PFSK-1 (cell line): ENCODE results near the gene BSDC1.
A peak's percentile ranks its signal among the peaks of the same experiment; 100 is the strongest.

Experiments
- FOXP2 ChIP-seq: optimal IDR thresholded peaks from 2 replicates; pipeline ENCODE3; 2011; ENCODE audit warnings: borderline replicate concordance, control low read depth, inconsistent platforms; ENCODE audit not compliant: insufficient read depth; ENCODE audit errors: extremely low read length, extremely low read depth
- POLR2AphosphoS5 ChIP-seq: IDR thresholded peaks from 2 replicates; pipeline ENCODE4 v1.6.1; 2012; ENCODE audit warnings: low read depth, mild to moderate bottlenecking, control low read depth, low read length, moderate library complexity
- REST ChIP-seq, 2 experiments: IDR thresholded peaks; 2 replicates each; pipeline versions ENCODE4 v1.6.1 to v1.8.0; 2011 to 2012; ENCODE audit warnings: low read depth in 2 of 2, low read length in 2 of 2, control low read depth in 1 of 2, inconsistent platforms in 1 of 2, mild to moderate bottlenecking in 1 of 2, moderate library complexity in 1 of 2; ENCODE audit not compliant: insufficient read depth in 1 of 2
- SIN3A ChIP-seq: IDR thresholded peaks from 2 replicates; pipeline ENCODE4 v1.6.1; 2012; ENCODE audit warnings: mild to moderate bottlenecking, low read length, moderate library complexity, borderline replicate concordance; ENCODE audit not compliant: insufficient read depth
- TAF1 ChIP-seq: IDR thresholded peaks from 2 replicates; pipeline ENCODE4 v1.6.1; 2012; ENCODE audit warnings: low read length, control low read depth, borderline replicate concordance; ENCODE audit not compliant: insufficient read depth

- TF ChIP-seq FOXP2 (peak; percentile 63), POLR2AphosphoS5 (peak; percentile 85), REST (IDR thresholded peaks at IDR 0.05; ENCODE audit: insufficient read depth in 1 of 2, low read depth in 2 of 2, low read length in 2 of 2) (no peak), TAF1 (peak; percentile 73; the same call in 1 of the 2 replicates), SIN3A (peak; percentile 77; the same call in 1 of the 2 replicates)
Measured at GRCh38 chr1:32394141-32394889, at the start of gene BSDC1.
